ENCODE measurements around the gene SCLT1. TPM values are rescaled to one million over a fixed set of nuclear protein-coding genes. Genes with fewer than 3 reads are reported as not detected.

Gene SCLT1
- polyA plus RNA-seq, 1 donor from 2014 or later = 12.8 TPM

DNA sequence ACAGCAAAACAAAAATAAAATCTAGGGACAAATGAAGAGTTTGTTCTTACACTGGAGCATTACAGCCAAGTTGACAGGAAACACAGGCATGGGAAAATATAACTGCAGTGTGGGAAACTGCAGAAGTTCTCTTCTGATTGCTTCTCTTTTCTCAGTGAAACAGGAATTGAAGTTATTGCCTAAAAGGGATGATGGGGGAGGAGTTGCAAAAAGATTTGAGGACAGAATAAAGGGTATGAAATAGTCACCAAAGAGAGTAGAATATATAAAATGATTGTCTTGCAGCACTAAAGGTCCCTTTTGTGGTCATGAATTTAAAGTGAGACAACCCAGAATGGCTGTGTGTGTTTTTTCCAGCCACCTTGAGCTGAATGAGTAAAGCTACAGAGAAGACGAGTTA, 180.1 kb downstream of the SCLT1 start:
- H3K4me3 ChIP-seq (ENCODE audit: low read length) = no peak overlapping the region
- H3K9me3 ChIP-seq (ENCODE audit: low read length) = no peaks in the 10 kb centered on the region
- no peaks in the 10 kb centered on the region for H3K79me2 ChIP-seq (replicated peaks; ENCODE audit: insufficient read depth, low read length)
- H3K9ac ChIP-seq (ENCODE audit: low read length) = no peak overlapping the region
- no peak overlapping the region for H3K4me2 ChIP-seq (ENCODE audit: low read length)
- H4K20me1 ChIP-seq (ENCODE audit: insufficient read depth) = no peaks in the 10 kb centered on the region
- H3K9me2 ChIP-seq (ENCODE audit: insufficient read depth, low read length) = no peaks in the 10 kb centered on the region
- H2AFZ ChIP-seq (ENCODE audit: low read depth, low read length) = no peak overlapping the region
- TF ChIP-seq EP300 (conservative IDR thresholded peaks at IDR 0.05; ENCODE audit: poor library complexity, severe bottlenecking) = no peak
- H3K27ac ChIP-seq (ENCODE audit: low read length) = no peak overlapping the region
- no peaks in the 10 kb centered on the region for H3K36me3 ChIP-seq (ENCODE audit: insufficient read depth, low read length)
- H3K27me3 ChIP-seq (ENCODE audit: insufficient read depth, low read depth, low read length) = no peaks in the 10 kb centered on the region
- H3F3A ChIP-seq (ENCODE audit: insufficient read depth, low read length, poor library complexity, severe bottlenecking) = no peaks in the 10 kb centered on the region

DNA sequence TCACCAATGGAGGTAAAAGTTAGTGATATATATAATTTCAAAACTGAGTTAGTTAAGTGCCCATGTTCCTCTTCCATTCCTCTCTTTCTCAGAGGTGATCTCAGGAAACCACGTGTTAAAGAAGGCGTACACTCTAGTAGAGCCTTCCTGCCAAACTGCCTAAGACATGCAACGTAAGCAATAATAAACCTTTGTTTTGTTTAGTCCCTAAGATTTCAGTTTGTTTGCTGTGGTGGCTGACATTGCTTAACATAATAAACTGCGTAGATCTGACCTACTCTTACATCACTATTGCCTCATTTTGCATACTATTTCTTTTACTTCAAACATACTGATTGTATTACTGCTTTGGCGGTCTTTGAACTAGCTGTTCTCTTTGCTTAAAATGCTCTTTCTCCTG, 184.6 kb downstream of the SCLT1 start:
- H3K4me3 ChIP-seq (ENCODE audit: low read length) = no peak overlapping the region
- no peaks in the 10 kb centered on the region for H3K27me3 ChIP-seq (ENCODE audit: insufficient read depth, low read depth, low read length)
- H3K9ac ChIP-seq (ENCODE audit: low read length) = no peak overlapping the region
- no peaks in the 10 kb centered on the region for H3K9me3 ChIP-seq (ENCODE audit: low read length)
- no peak overlapping the region for H3K27ac ChIP-seq (ENCODE audit: low read length)
- H2AFZ ChIP-seq (ENCODE audit: low read depth, low read length) = no peak overlapping the region
- no peak overlapping the region for H3K4me2 ChIP-seq (ENCODE audit: low read length)
- no peak for TF ChIP-seq MXI1 (conservative IDR thresholded peaks at IDR 0.05; ENCODE audit: poor library complexity, severe bottlenecking)
- TF ChIP-seq, protein P1, sequence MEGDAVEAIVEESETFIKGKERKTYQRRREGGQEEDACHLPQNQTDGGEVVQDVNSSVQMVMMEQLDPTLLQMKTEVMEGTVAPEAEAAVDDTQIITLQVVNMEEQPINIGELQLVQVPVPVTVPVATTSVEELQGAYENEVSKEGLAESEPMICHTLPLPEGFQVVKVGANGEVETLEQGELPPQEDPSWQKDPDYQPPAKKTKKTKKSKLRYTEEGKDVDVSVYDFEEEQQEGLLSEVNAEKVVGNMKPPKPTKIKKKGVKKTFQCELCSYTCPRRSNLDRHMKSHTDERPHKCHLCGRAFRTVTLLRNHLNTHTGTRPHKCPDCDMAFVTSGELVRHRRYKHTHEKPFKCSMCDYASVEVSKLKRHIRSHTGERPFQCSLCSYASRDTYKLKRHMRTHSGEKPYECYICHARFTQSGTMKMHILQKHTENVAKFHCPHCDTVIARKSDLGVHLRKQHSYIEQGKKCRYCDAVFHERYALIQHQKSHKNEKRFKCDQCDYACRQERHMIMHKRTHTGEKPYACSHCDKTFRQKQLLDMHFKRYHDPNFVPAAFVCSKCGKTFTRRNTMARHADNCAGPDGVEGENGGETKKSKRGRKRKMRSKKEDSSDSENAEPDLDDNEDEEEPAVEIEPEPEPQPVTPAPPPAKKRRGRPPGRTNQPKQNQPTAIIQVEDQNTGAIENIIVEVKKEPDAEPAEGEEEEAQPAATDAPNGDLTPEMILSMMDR (IDR thresholded peaks at IDR 0.05; ENCODE audit: poor library complexity, severe bottlenecking) = no peak
- TF ChIP-seq, protein P2, sequence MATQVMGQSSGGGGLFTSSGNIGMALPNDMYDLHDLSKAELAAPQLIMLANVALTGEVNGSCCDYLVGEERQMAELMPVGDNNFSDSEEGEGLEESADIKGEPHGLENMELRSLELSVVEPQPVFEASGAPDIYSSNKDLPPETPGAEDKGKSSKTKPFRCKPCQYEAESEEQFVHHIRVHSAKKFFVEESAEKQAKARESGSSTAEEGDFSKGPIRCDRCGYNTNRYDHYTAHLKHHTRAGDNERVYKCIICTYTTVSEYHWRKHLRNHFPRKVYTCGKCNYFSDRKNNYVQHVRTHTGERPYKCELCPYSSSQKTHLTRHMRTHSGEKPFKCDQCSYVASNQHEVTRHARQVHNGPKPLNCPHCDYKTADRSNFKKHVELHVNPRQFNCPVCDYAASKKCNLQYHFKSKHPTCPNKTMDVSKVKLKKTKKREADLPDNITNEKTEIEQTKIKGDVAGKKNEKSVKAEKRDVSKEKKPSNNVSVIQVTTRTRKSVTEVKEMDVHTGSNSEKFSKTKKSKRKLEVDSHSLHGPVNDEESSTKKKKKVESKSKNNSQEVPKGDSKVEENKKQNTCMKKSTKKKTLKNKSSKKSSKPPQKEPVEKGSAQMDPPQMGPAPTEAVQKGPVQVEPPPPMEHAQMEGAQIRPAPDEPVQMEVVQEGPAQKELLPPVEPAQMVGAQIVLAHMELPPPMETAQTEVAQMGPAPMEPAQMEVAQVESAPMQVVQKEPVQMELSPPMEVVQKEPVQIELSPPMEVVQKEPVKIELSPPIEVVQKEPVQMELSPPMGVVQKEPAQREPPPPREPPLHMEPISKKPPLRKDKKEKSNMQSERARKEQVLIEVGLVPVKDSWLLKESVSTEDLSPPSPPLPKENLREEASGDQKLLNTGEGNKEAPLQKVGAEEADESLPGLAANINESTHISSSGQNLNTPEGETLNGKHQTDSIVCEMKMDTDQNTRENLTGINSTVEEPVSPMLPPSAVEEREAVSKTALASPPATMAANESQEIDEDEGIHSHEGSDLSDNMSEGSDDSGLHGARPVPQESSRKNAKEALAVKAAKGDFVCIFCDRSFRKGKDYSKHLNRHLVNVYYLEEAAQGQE (IDR thresholded peaks at IDR 0.05; ENCODE audit: borderline replicate concordance) = no peak
- H3K36me3 ChIP-seq (ENCODE audit: insufficient read depth, low read length) = no peaks in the 10 kb centered on the region
- H3K9me2 ChIP-seq (ENCODE audit: insufficient read depth, low read length) = no peaks in the 10 kb centered on the region
- no peaks in the 10 kb centered on the region for H3K79me2 ChIP-seq (replicated peaks; ENCODE audit: insufficient read depth, low read length)
- H3F3A ChIP-seq (ENCODE audit: insufficient read depth, low read length, poor library complexity, severe bottlenecking) = no peaks in the 10 kb centered on the region
- no peaks in the 10 kb centered on the region for H4K20me1 ChIP-seq (ENCODE audit: insufficient read depth)

DNA sequence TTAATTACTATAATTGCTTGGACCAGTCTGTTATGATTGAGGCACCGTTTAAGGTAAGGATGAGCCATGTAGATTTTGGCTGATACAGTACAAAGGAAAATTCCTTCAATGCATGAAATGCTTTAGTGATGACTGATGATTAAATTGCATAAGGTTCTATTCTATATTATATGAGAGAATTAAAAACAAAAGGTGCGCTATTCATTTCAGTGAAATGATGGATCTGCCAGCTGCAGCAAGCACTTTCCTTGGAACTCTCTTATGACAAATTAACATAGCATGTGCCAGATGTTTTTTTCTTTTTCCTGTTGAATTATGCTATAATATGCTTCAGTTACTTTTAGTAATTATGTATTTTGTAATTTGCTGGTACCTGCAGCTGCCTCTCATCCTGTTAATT, 185.4 kb downstream of the SCLT1 start:
- H4K20me1 ChIP-seq (ENCODE audit: insufficient read depth) = no peaks in the 10 kb centered on the region
- H3F3A ChIP-seq (ENCODE audit: insufficient read depth, low read length, poor library complexity, severe bottlenecking) = no peaks in the 10 kb centered on the region
- no peaks in the 10 kb centered on the region for H3K27me3 ChIP-seq (ENCODE audit: insufficient read depth, low read depth, low read length)
- no peak overlapping the region for H2AFZ ChIP-seq (ENCODE audit: low read depth, low read length)
- H3K79me2 ChIP-seq (replicated peaks; ENCODE audit: insufficient read depth, low read length) = no peaks in the 10 kb centered on the region
- H3K9me3 ChIP-seq (ENCODE audit: low read length) = no peaks in the 10 kb centered on the region
- no peaks in the 10 kb centered on the region for H3K9me2 ChIP-seq (ENCODE audit: insufficient read depth, low read length)
- H3K27ac ChIP-seq (ENCODE audit: low read length) = no peak overlapping the region
- no peak overlapping the region for H3K4me3 ChIP-seq (ENCODE audit: low read length)
- TF ChIP-seq RAD21 (conservative IDR thresholded peaks at IDR 0.05) (no peak), SMC3 (conservative IDR thresholded peaks at IDR 0.05; ENCODE audit: poor library complexity) (no peak), EP300 (conservative IDR thresholded peaks at IDR 0.05; ENCODE audit: poor library complexity, severe bottlenecking) (no peak), POLR2AphosphoS5 (IDR thresholded peaks at IDR 0.05) (no peak), MXI1 (conservative IDR thresholded peaks at IDR 0.05; ENCODE audit: poor library complexity, severe bottlenecking) (no peak), TAF1 (IDR thresholded peaks at IDR 0.05; ENCODE audit: low read depth) (no peak)
- no peak overlapping the region for H3K4me2 ChIP-seq (ENCODE audit: low read length)
- H3K9ac ChIP-seq (ENCODE audit: low read length) = no peak overlapping the region
- no peaks in the 10 kb centered on the region for H3K36me3 ChIP-seq (ENCODE audit: insufficient read depth, low read length)

Measured in neural cell (in vitro differentiated cells).